ENCODE measurements around the gene LIPC. TPM values are rescaled to one million over a fixed set of nuclear protein-coding genes. Genes with fewer than 3 reads are reported as not detected.

Gene LIPC
- total RNA-seq, 1 experiment from 2014 or later = not detected

DNA sequence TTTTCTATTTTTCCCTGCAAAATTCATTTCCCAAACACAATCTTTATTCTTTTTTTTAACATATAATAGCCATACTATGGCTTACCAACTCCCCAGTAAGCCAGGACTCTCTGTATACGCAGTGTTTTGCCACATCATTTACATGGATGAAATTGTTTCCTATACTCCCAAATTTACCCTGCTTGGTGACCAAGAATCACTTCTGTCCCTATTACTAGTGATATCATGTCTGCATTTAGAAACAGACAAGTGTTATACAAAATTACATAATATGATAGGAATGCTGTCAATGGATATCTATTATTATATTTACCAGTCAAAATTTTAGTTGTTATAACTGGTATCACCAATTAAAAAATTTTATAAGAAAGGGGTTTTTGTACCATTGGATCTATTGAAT, 77.8 kb downstream of the LIPC start:
- intact Hi-C loops (cut with micrococcal nuclease) = no loop called here
- Mint-ChIP-seq H3K27ac (ENCODE audit: low read depth, unreplicated experiment) (no peak overlapping the region), H3K27me3 (ENCODE audit: insufficient read depth, unreplicated experiment) (no peaks in the 10 kb centered on the region), H3K9me3 (ENCODE audit: unreplicated experiment) (no peaks in the 10 kb centered on the region), H3K4me1 (ENCODE audit: insufficient read depth, unreplicated experiment) (peaks cover 22% of the 10 kb centered on the region), H3K4me3 (ENCODE audit: unreplicated experiment) (no peak overlapping the region), H3K36me3 (ENCODE audit: insufficient read depth, unreplicated experiment) (no peaks in the 10 kb centered on the region)
- ChIA-PET CTCF (interaction anchor here (0.6 kb wide), 1 partner anchor 293 kb away, joined by 3 read pairs; no protein-coding TSS in a partner anchor), POLR2A (interaction anchor here (1.2 kb wide), 1 partner anchor 14 kb away, joined by 3 read pairs; no protein-coding TSS in a partner anchor)
- TF ChIP-seq, protein P1, sequence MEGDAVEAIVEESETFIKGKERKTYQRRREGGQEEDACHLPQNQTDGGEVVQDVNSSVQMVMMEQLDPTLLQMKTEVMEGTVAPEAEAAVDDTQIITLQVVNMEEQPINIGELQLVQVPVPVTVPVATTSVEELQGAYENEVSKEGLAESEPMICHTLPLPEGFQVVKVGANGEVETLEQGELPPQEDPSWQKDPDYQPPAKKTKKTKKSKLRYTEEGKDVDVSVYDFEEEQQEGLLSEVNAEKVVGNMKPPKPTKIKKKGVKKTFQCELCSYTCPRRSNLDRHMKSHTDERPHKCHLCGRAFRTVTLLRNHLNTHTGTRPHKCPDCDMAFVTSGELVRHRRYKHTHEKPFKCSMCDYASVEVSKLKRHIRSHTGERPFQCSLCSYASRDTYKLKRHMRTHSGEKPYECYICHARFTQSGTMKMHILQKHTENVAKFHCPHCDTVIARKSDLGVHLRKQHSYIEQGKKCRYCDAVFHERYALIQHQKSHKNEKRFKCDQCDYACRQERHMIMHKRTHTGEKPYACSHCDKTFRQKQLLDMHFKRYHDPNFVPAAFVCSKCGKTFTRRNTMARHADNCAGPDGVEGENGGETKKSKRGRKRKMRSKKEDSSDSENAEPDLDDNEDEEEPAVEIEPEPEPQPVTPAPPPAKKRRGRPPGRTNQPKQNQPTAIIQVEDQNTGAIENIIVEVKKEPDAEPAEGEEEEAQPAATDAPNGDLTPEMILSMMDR (IDR thresholded peaks at IDR 0.05; ENCODE audit: unreplicated experiment) = no peak
- no peak for DNase-seq (ENCODE audit: unreplicated experiment)
- BruUV-seq (replicated peaks) = no TSS peak

DNA sequence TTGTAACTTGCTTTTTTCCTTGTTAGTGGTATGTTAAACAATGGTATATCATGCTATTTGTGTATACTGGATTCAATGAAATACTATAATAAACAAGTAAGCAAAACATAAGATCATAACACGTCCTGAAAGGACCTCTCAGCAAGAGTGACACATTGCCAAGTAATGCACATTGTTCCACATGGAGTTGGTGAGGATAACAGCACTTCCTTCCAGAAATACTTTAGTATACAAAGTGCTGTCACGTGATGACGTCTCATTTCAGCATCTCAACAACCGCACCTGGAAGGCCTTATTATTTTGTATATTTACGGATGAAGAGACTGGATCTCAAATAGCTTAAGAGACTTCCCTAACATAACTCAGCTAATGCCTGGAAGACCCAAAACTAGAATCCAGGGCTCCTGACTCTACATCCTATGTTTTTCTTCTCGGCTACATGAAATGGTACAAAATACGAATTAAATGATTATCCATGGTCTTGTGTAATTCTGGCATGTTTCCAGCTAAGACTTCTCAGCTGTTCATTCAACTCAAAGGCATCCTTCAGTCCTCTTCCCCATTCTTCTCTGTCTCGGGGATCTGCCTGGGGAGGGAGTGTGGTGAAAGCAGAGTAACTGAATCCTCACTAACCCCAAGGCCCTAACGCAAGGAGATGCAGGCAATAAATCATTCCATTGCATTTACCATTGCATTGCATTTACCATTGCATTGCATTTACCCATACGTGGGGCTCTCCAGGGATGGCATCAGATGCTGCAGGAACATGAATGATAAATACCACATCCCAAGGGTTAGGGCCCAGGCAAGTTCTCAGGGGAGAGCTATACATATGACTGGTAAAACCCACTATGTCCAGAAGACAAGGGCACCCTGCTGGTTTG, 79.2 kb downstream of the LIPC start:
- Mint-ChIP-seq H3K4me3 (ENCODE audit: unreplicated experiment) (no peak overlapping the region), H3K9me3 (ENCODE audit: unreplicated experiment) (no peaks in the 10 kb centered on the region), H3K27me3 (ENCODE audit: insufficient read depth, unreplicated experiment) (no peaks in the 10 kb centered on the region), H3K4me1 (ENCODE audit: insufficient read depth, unreplicated experiment) (peaks cover 14% of the 10 kb centered on the region), H3K27ac (ENCODE audit: low read depth, unreplicated experiment) (no peak overlapping the region), H3K36me3 (ENCODE audit: insufficient read depth, unreplicated experiment) (no peaks in the 10 kb centered on the region)
- POLR2A ChIA-PET = interaction anchor here (0.6 to 1.2 kb wide), 2 partner anchors 12 to 17 kb away, joined by 3 read pairs; no protein-coding TSS in a partner anchor
- CTCF ChIA-PET = interaction anchor here (1.1 kb wide), 1 partner anchor 283 kb away, joined by 3 read pairs; no protein-coding TSS in a partner anchor
- no peak for DNase-seq (ENCODE audit: unreplicated experiment)
- intact Hi-C loops (cut with micrococcal nuclease) = no loop called here
- TF ChIP-seq, protein P1 (IDR thresholded peaks at IDR 0.05; ENCODE audit: unreplicated experiment) = no peak
- BruUV-seq (replicated peaks) = no TSS peak

DNA sequence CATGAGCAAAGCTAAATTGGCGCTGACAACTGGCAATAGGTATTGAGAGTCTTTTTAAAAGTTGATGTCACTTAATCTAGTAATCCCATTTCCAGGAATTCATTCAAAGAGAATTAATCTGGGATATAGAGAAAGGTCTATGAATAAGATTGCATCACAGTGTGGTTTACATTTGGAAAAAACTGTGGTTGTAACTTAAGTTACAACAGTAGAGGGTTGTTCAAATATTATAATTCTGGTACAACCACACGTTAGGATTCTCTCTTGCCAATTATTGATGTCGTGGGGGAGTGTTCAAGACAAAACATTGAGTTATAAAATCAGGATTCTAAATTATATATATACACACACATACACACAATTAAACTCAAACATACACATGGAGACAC, 79.8 kb downstream of the LIPC start:
- no peak for DNase-seq (ENCODE audit: unreplicated experiment)
- no TSS peak for BruUV-seq (replicated peaks)
- Mint-ChIP-seq H3K9me3 (ENCODE audit: unreplicated experiment) (no peaks in the 10 kb centered on the region), H3K4me3 (ENCODE audit: unreplicated experiment) (no peak overlapping the region), H3K27ac (ENCODE audit: low read depth, unreplicated experiment) (no peak overlapping the region), H3K4me1 (ENCODE audit: insufficient read depth, unreplicated experiment) (peaks cover 8% of the 10 kb centered on the region), H3K36me3 (ENCODE audit: insufficient read depth, unreplicated experiment) (no peaks in the 10 kb centered on the region), H3K27me3 (ENCODE audit: insufficient read depth, unreplicated experiment) (no peaks in the 10 kb centered on the region)
- TF ChIP-seq, protein P1 (IDR thresholded peaks at IDR 0.05; ENCODE audit: unreplicated experiment) = no peak
- CTCF ChIA-PET = interaction anchor here (1.1 kb wide), 1 partner anchor 284 kb away, joined by 3 read pairs; no protein-coding TSS in a partner anchor
- POLR2A ChIA-PET = no interaction called here
- intact Hi-C loops (cut with micrococcal nuclease) = no loop called here

DNA sequence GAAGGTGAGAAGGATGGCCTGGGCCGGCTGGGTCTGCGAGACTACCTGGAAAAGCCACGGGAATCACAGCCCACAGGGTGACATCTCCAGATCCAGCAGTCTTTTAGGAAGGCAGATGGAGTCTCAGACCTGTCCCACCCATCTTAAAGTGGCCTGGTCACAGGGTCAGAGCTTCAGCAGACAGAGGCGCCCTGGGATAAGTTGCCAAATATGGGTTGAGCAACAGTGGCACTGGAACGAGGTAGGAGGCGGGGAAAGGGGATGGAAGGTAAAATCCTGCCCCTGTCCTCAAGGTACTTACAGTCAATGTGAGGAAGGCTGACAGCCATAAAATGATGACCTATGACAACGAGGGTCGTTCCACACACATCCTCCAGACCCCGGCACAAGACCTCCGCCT, 80.7 kb downstream of the LIPC start:
- no peak overlapping the region for H3K4me3 Mint-ChIP-seq (ENCODE audit: unreplicated experiment)
- no peaks in the 10 kb centered on the region for H3K4me1 Mint-ChIP-seq (ENCODE audit: insufficient read depth, unreplicated experiment)
- TF ChIP-seq, protein P1 (IDR thresholded peaks at IDR 0.05; ENCODE audit: unreplicated experiment) = no peak
- intact Hi-C loops (cut with micrococcal nuclease) = no loop called here
- CTCF ChIA-PET = interaction anchor here (0.6 kb wide), 1 partner anchor 34 kb away, joined by 5 read pairs; no protein-coding TSS in a partner anchor
- no peaks in the 10 kb centered on the region for H3K36me3 Mint-ChIP-seq (ENCODE audit: insufficient read depth, unreplicated experiment)
- POLR2A ChIA-PET = no interaction called here
- no TSS peak for BruUV-seq (replicated peaks)
- H3K27ac Mint-ChIP-seq (ENCODE audit: low read depth, unreplicated experiment) = no peak overlapping the region
- no peaks in the 10 kb centered on the region for H3K27me3 Mint-ChIP-seq (ENCODE audit: insufficient read depth, unreplicated experiment)
- no peaks in the 10 kb centered on the region for H3K9me3 Mint-ChIP-seq (ENCODE audit: unreplicated experiment)
- no peak for DNase-seq (ENCODE audit: unreplicated experiment)

All from MCF 10A (cell line).